H1 (cell line): ENCODE results near the gene EVC2.

Experiments
- BACH1 ChIP-seq: IDR thresholded peaks from 2 replicates; pipeline ENCODE4 v1.6.1; 2012; ENCODE audit warnings: low read length, improper control_type of control experiment
- BCL11A ChIP-seq, 2 experiments: IDR thresholded peaks; one replicate each; pipeline ENCODE4 v1.6.1; 2011; ENCODE audit warnings: low read depth in 2 of 2, low read length in 2 of 2, mild to moderate bottlenecking in 2 of 2
- CTCF ChIP-seq, 3 experiments: IDR thresholded peaks; 1 replicate in 2 of 3; 2 replicates in 1 of 3; pipeline versions ENCODE4 v1.5.1 to v1.6.1; 2011; ENCODE audit warnings: low read length in 3 of 3, mild to moderate bottlenecking in 3 of 3, inconsistent platforms in 2 of 3, low read depth in 1 of 3, moderate library complexity in 1 of 3; ENCODE audit not compliant: insufficient read depth in 1 of 3; ENCODE audit errors: control extremely low read depth in 1 of 3
- EP300 ChIP-seq, 2 experiments: IDR thresholded peaks; 1 replicate in 1 of 2; 2 replicates in 1 of 2; pipeline ENCODE4 v1.6.1; 2011 to 2012; ENCODE audit warnings: low read depth in 2 of 2, low read length in 2 of 2, mild to moderate bottlenecking in 2 of 2, borderline replicate concordance in 1 of 2, inconsistent platforms in 1 of 2, moderate library complexity in 1 of 2
- HDAC2 ChIP-seq, 2 experiments: fragments of 300-600 bp in 1 of 2; sonication (generic) in 1 of 2; IDR thresholded peaks; 2 replicates each; pipeline ENCODE4 v1.6.1; 2011 to 2012; ENCODE audit warnings: low read depth in 2 of 2, low read length in 2 of 2, mild to moderate bottlenecking in 2 of 2, moderate library complexity in 2 of 2, borderline replicate concordance in 1 of 2, inconsistent platforms in 1 of 2
- JUN ChIP-seq: IDR thresholded peaks from 2 replicates; pipeline ENCODE4 v1.6.1; 2011; ENCODE audit warnings: low read depth, mild to moderate bottlenecking, improper control_type of control experiment, low read length
- MAFK ChIP-seq: IDR thresholded peaks from 2 replicates; pipeline ENCODE4 v1.6.1; 2012; ENCODE audit warnings: low read depth, mild to moderate bottlenecking, improper control_type of control experiment, low read length
- SP4 ChIP-seq: IDR thresholded peaks from 2 replicates; pipeline ENCODE4 v1.6.1; 2012; ENCODE audit warnings: low read length, inconsistent platforms
- TAF1 ChIP-seq: IDR thresholded peaks from 2 replicates; pipeline ENCODE4 v1.6.1; 2011; ENCODE audit warnings: mild to moderate bottlenecking, low read depth, low read length
- TEAD4 ChIP-seq: IDR thresholded peaks from 2 replicates; pipeline ENCODE4 v1.6.1; 2012; ENCODE audit warnings: low read depth, low read length, inconsistent platforms, mixed read lengths

- TF ChIP-seq EP300 (IDR thresholded peaks at IDR 0.05; ENCODE audit: borderline replicate concordance in 1 of 2, low read depth in 2 of 2, low read length in 2 of 2) (no peak), BCL11A (IDR thresholded peaks at IDR 0.05; ENCODE audit: low read depth in 2 of 2, low read length in 2 of 2) (no peak), CTCF (IDR thresholded peaks at IDR 0.05; ENCODE audit: control extremely low read depth in 1 of 3, insufficient read depth in 1 of 3, low read depth in 1 of 3, low read length in 3 of 3) (no peak), JUN (no peak), BACH1 (no peak), SP4 (no peak), MAFK (no peak), TAF1 (no peak), HDAC2 (IDR thresholded peaks at IDR 0.05; ENCODE audit: borderline replicate concordance in 1 of 2, low read depth in 2 of 2, low read length in 2 of 2) (no peak), TEAD4 (no peak)
These were observed 181.1 kb downstream of the EVC2 start for GRCh38 chr4:5527211-5527610.
